ENCODE data around the gene GPC1. TPM values are rescaled to one million over a fixed set of nuclear protein-coding genes. Genes with fewer than 3 reads are reported as not detected.
A peak's percentile ranks its signal among the peaks of the same experiment; 100 is the strongest.

Gene GPC1
- polyA plus RNA-seq, 1 experiment: 126 TPM

- no peak overlapping the region for H3K4me3 ChIP-seq (ENCODE audit: low read depth, low read length)
- ChIA-PET CTCF (no interaction called here), POLR2A (no interaction called here)
- DNase-seq (ENCODE audit: low read depth): peak; percentile 48
- H3K36me3 ChIP-seq (ENCODE audit: control insufficient read depth, insufficient read depth, low read length): no peaks in the 10 kb centered on the region
- H3K27me3 ChIP-seq (ENCODE audit: control insufficient read depth, insufficient read depth, low read length): no peaks in the 10 kb centered on the region
- no peak for TF ChIP-seq CTCF (IDR thresholded peaks at IDR 0.05; ENCODE audit: insufficient read depth, low read depth, low read length)
Measured at GRCh38 chr2:240392084-240392947, 43.1 kb upstream of the GPC1 start.

- ChIA-PET POLR2A (no interaction called here), CTCF (no interaction called here)
- no peak for DNase-seq (ENCODE audit: low read depth)
- TF ChIP-seq CTCF (IDR thresholded peaks at IDR 0.05; ENCODE audit: insufficient read depth, low read depth, low read length): no peak
- H3K4me3 ChIP-seq (ENCODE audit: low read depth, low read length): no peak overlapping the region
- no peaks in the 10 kb centered on the region for H3K36me3 ChIP-seq (ENCODE audit: control insufficient read depth, insufficient read depth, low read length)
- H3K27me3 ChIP-seq (ENCODE audit: control insufficient read depth, insufficient read depth, low read length): no peaks in the 10 kb centered on the region
Measured at GRCh38 chr2:240392948-240393830, 42.3 kb upstream of the GPC1 start.

- no peak overlapping the region for H3K4me3 ChIP-seq (ENCODE audit: low read depth, low read length)
- H3K36me3 ChIP-seq (ENCODE audit: control insufficient read depth, insufficient read depth, low read length): no peaks in the 10 kb centered on the region
- no peaks in the 10 kb centered on the region for H3K27me3 ChIP-seq (ENCODE audit: control insufficient read depth, insufficient read depth, low read length)
- no peak for DNase-seq (ENCODE audit: low read depth)
- no peak for TF ChIP-seq CTCF (IDR thresholded peaks at IDR 0.05; ENCODE audit: insufficient read depth, low read depth, low read length)
- ChIA-PET POLR2A (no interaction called here), CTCF (no interaction called here)
Measured at GRCh38 chr2:240393831-240394410, 41.5 kb upstream of the GPC1 start.

GRCh38 chr2:240394549-240394948 lies 40.9 kb upstream of the GPC1 start:
- no peak for TF ChIP-seq CTCF (IDR thresholded peaks at IDR 0.05; ENCODE audit: insufficient read depth, low read depth, low read length)
- Histone ChIP-seq H3K4me3 (ENCODE audit: low read depth, low read length) (no peak overlapping the region), H3K27me3 (ENCODE audit: control insufficient read depth, insufficient read depth, low read length) (no peaks in the 10 kb centered on the region), H3K36me3 (ENCODE audit: control insufficient read depth, insufficient read depth, low read length) (no peaks in the 10 kb centered on the region)
- ChIA-PET CTCF (interaction anchor here (0.6 kb wide), 1 partner anchor 37 kb away, joined by 3 read pairs; no protein-coding TSS in a partner anchor), POLR2A (no interaction called here)
- DNase-seq (ENCODE audit: low read depth): no peak

- CTCF ChIA-PET: interaction anchor here (1.1 kb wide), 1 partner anchor 9 kb away, joined by 3 read pairs; no protein-coding TSS in a partner anchor
Measured at GRCh38 chr2:240395448-240395847, 40.0 kb upstream of the GPC1 start.

More at GRCh38 chr2:240395448-240395847, 40.0 kb upstream of the GPC1 start:
- POLR2A ChIA-PET: no interaction called here
- Histone ChIP-seq H3K27me3 (ENCODE audit: control insufficient read depth, insufficient read depth, low read length) (no peaks in the 10 kb centered on the region), H3K36me3 (ENCODE audit: control insufficient read depth, insufficient read depth, low read length) (no peaks in the 10 kb centered on the region), H3K4me3 (ENCODE audit: low read depth, low read length) (no peak overlapping the region)
- no peak for TF ChIP-seq CTCF (IDR thresholded peaks at IDR 0.05; ENCODE audit: insufficient read depth, low read depth, low read length)
- no peak for DNase-seq (ENCODE audit: low read depth)

All from BJ (cell line).